HG03571 (cell line): ENCODE data around the gene RAC3.

ENCODE experiments used
- ATAC-seq: cut with Tn5 transposase; IDR thresholded peaks from one replicate; pipeline ENCODE4 v1.9.1; 2021; ENCODE audit not compliant: unreplicated experiment

Gene RAC3

GRCh38 chr17:82039695-82040299 is 8.3 kb downstream of the RAC3 start:
- ATAC-seq: no peak

- no peak for ATAC-seq
These were observed 9.8 kb downstream of the RAC3 start for GRCh38 chr17:82041144-82041814.

DNA sequence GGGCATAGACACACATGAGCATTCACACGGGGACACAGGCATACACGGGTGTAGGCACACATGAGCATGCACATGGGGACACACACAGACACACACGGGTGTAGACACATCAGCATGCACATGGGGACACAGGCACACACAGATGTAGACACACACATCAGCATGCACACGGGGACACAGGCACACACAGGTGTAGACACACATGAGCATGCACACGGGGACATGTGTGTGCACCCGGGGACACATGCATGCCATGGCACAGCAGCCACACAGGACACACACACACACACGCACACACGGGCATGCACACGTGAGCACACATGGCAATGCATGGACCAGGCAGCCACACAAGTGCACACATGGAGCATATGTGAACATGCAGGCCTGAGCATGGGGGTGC is 11.2 kb downstream of the RAC3 start:
- no peak for ATAC-seq

DNA sequence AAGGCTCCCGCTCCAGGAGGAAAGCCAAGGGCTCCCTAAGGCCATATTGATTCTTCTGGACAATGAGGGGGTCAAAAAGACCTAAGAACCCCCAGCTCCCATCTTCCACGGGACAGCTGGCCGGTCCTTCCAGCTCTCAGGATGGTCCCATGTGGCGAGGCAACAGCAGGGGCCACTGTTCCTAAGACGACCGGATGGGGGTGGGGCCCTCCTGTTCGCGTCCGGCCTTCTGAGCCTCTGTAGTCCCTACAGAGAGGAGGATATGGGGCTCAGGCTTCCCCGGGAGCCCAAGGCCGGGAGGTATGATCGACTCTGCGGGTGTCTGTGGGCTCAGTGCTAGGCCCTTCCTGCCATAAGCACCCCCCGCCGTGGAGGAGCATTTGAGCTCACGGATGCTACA is 12.0 kb downstream of the RAC3 start:
- ATAC-seq: no peak

GRCh38 chr17:82045936-82046484 is 14.5 kb downstream of the RAC3 start:
- ATAC-seq: no peak

GRCh38 chr17:82046903-82047302 is 15.4 kb downstream of the RAC3 start:
- ATAC-seq: no peak

DNA sequence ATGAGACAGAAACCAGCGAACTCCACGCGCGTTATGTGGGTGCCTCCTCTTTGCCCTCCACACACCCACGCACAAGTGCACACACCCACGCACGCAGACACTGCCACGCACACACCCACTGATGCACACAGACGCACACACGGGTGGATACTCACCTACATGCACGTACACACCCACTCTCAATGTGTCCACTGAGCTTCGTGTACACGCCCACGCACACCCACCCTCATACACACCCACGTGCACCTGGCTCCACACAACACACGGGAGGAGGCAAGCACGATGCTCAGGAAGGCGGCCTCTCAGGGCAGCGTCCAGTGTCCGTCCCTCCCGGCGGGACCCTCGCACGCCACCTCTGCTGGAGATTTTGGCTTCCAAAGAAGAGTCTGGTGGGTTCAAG is 15.9 kb downstream of the RAC3 start:
- ATAC-seq: no peak

- no peak for ATAC-seq
These were observed 16.6 kb downstream of the RAC3 start for GRCh38 chr17:82047914-82048570.

DNA sequence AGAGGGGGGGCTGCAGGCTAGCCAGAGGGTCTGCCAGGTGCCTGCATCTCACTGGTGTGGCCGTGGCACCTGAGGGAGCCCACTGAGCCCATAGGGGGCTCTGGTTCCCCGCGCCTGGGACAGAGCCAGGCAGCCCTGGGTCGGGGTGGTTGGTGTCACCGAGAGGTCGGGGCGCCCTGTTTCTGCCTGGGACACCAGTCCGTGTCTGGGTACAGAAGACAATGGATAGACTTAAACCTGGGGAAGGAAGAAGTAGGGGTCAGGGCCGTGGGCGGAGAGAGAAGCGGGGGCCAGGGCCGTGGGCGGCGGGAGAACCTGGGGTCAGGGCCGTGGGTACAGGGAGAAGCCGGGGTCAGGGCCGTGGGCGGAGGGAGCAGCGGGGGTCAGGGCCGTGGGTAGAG is 17.1 kb downstream of the RAC3 start:
- ATAC-seq: no peak

DNA sequence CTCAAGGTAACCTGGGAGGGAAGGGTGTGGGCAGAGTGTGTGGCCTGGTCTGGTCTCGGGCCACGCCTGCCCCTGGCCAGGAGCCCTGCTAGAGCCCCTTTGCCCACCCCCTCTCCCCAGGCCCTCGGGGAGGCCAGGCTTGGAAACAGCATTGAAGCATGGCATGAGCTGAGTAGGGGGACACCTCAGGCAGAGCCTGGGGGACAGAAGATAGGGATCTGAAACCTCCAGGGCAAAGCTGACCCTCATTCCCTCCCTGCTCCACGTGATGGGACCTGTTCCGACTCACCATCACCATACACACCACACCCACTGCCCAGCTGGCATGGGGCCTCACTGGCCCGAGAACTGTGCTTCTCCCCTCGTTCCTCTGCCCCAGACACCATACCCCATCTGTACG is 17.6 kb downstream of the RAC3 start:
- ATAC-seq: no peak

DNA sequence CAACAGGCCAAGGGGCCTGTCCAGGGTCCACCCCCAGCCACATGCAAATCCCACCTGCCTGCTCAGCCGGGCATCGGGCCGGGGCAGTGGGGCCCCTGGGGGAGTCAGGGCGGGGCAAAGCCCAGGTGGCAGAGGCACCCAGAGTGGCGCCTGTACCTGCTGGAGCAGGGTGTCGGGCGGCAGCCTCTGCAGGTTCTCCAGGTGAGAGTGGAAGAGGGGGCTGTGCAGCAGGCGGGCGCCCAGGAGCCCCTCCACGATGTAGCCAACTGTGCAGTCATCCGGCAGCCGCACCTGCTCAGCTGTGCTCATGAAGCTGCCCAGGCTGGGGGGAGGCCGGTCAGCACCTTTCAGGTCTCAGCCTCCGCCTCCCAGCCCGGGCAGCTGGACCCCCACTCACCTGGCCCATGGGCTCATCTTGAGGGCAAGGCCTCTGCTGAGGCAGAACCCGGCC is 18.1 kb downstream of the RAC3 start:
- ATAC-seq: no peak

GRCh38 chr17:82050152-82050760 is 18.8 kb downstream of the RAC3 start:
- no peak for ATAC-seq

DNA sequence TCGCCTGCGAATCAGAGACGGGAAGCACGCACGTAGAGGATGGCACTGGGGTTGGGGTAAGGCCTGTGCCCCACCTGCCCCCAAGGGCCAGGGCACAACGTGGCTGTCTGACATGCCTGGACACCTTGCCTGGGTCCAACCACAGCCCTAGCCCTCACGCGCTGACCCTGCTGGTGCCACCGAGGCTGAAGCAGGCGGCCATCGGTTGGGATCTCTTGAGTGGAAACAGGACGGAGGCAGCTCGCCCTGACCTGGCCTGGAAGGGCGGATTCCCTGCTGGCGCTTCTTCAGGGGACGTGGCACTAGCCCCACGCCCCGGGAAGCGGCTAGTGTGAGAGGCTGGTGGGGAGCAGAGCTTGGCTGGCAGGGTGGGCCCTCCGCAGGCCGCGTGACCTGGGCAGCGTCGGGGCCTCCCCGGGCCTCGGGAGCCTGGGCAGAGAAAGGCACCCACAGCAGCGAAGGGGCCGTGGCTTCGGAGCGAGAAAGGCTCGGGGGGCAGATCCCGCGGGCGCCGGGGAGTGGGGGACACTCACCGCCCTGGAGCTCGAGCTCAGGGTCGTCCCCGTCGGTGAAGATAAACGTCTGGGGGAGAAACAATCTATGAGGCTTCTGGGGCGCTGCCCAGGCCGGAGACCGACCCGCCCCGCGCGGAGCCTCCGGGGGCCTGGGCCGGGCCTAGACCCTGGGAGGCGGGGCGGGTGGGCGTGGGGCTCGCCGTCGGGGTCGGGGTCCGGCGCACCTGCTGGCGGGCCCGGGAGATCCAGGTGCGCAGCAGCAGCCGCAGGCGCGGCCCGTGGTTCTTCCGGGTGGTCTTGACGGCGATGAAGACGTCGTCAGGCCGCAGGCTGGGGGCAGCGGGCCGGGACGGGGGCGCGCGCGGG is 19.5 kb downstream of the RAC3 start:
- no peak for ATAC-seq

GRCh38 chr17:82051776-82052637 is 20.5 kb downstream of the RAC3 start, which contains the start of the genes GPS1 and RFNG:
TSS of gene GPS1 (plus strand) at chr17:82051898. CDS start at chr17:82051932, 34 bp downstream.
TSS of gene RFNG (minus strand) at chr17:82051811. CDS start at chr17:82051766, 45 bp downstream.
- ATAC-seq: peak; percentile 42

DNA sequence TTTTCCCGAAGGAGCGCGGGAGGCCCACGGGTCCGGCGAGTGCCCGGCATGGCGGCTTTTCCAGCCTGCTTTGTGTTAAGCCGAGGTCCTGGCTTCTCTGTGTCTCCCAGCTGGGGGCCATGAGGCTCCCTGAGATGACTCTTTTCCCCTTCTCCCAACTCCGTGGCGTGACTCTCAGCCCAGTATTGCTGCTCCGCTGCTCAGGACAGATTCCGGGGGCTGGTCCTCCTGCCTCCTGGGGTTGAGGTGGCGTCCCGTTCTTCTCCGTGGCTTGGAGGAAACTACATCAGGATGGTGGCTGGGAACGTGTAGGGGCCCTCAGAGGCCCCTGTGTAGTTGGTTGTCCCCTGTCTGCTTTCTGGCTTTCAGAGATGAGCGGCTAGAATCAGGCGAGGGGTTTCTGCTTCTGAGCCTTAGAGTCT is 21.2 kb downstream of the RAC3 start:
- no peak for ATAC-seq

- ATAC-seq: no peak
These were observed 21.7 kb downstream of the RAC3 start for GRCh38 chr17:82053130-82053529.

- ATAC-seq: no peak
These were observed 22.2 kb downstream of the RAC3 start for GRCh38 chr17:82053556-82054263.

- ATAC-seq: no peak
These were observed 23.0 kb downstream of the RAC3 start for GRCh38 chr17:82054351-82055022.
